Fibroblast of skin of right biceps (primary cell): Measurements from ENCODE around the gene CLEC12A.
"Not testable (repeated sequence)": the region's sequence is repeated elsewhere in the genome, so short reads cannot be mapped to it uniquely, and the experiment has no call there.

Experiments
- DNase-seq: peaks from one replicate; pipeline ENCODE4 v3.0.0-alpha.2; 2013

CLEC12A gene

GRCh38 chr12:9973949-9974348, 2.7 kb downstream of the CLEC12A start:
- no peak for DNase-seq

GRCh38 chr12:9974731-9975130, 3.5 kb downstream of the CLEC12A start:
- not testable (repeated sequence) for DNase-seq

- no peak for DNase-seq
These were observed 4.4 kb downstream of the CLEC12A start for GRCh38 chr12:9975614-9976013.

- not testable (repeated sequence) for DNase-seq
These were observed 5.4 kb downstream of the CLEC12A start for GRCh38 chr12:9976626-9977025.

- DNase-seq, result no peak
These were observed 6.7 kb downstream of the CLEC12A start for GRCh38 chr12:9977916-9978315.

- DNase-seq, result no peak
These were observed 8.9 kb downstream of the CLEC12A start for GRCh38 chr12:9980126-9980525.

- no peak for DNase-seq
These were observed 20.7 kb downstream of the CLEC12A start for GRCh38 chr12:9991876-9992275.

GRCh38 chr12:9992296-9992695, 21.1 kb downstream of the CLEC12A start:
- DNase-seq, result no peak

- no peak for DNase-seq
These were observed 27.8 kb downstream of the CLEC12A start, which contains the start of gene CLEC1B for GRCh38 chr12:9999016-9999415. CLEC1B (minus strand) TSS chr12:9999121; CDS start chr12:9999100, 21 bp downstream.

- peak; percentile 6 for DNase-seq
These were observed 30.1 kb downstream of the CLEC12A start for GRCh38 chr12:10001171-10001776.

GRCh38 chr12:10012630-10013330, 41.6 kb downstream of the CLEC12A start:
- no peak for DNase-seq

- DNase-seq, result no peak
These were observed 44.2 kb downstream of the CLEC12A start for GRCh38 chr12:10015450-10015849.

- DNase-seq, result peak; percentile 34
These were observed 45.7 kb downstream of the CLEC12A start for GRCh38 chr12:10016881-10017280.

- no peak for DNase-seq
These were observed 47.2 kb downstream of the CLEC12A start for GRCh38 chr12:10018386-10018785.

- no peak for DNase-seq
These were observed 50.1 kb downstream of the CLEC12A start for GRCh38 chr12:10021342-10021741.

- DNase-seq, result no peak
These were observed 54.0 kb downstream of the CLEC12A start for GRCh38 chr12:10025236-10025635.

- not testable (repeated sequence) for DNase-seq
These were observed 55.5 kb downstream of the CLEC12A start for GRCh38 chr12:10026666-10027065.

- peak; percentile 21 for DNase-seq
These were observed 56.1 kb downstream of the CLEC12A start for GRCh38 chr12:10027311-10027710.

GRCh38 chr12:10027721-10028120, 56.5 kb downstream of the CLEC12A start:
- DNase-seq, result peak; percentile 32

- no peak for DNase-seq
These were observed 59.2 kb downstream of the CLEC12A start, which contains the start of gene CLEC9A for GRCh38 chr12:10030446-10030845. CLEC9A (plus strand) TSS chr12:10030682; CDS start chr12:10052688, 22,006 bp downstream.

- DNase-seq, result peak; percentile 30
These were observed 60.1 kb downstream of the CLEC12A start for GRCh38 chr12:10031321-10031720.

GRCh38 chr12:10031771-10032175, 60.6 kb downstream of the CLEC12A start:
- DNase-seq, result peak; percentile 93

- DNase-seq, result peak; percentile 22
These were observed 62.8 kb downstream of the CLEC12A start for GRCh38 chr12:10033783-10034545.
